Measurements from ENCODE around the gene LRP5.

LRP5 gene

GRCh38 chr11:68311160-68312116, 953 bp upstream of the LRP5 start:
- DNase-seq, result no peak

- DNase-seq, result peak; percentile 66
These were observed 586 bp downstream of the LRP5 start for GRCh38 chr11:68312780-68313573.

- peak; percentile 64 for DNase-seq
These were observed 1.3 kb downstream of the LRP5 start for GRCh38 chr11:68313574-68314202.

GRCh38 chr11:68314203-68315170, 2.1 kb downstream of the LRP5 start:
- DNase-seq, result peak; percentile 39

DNA sequence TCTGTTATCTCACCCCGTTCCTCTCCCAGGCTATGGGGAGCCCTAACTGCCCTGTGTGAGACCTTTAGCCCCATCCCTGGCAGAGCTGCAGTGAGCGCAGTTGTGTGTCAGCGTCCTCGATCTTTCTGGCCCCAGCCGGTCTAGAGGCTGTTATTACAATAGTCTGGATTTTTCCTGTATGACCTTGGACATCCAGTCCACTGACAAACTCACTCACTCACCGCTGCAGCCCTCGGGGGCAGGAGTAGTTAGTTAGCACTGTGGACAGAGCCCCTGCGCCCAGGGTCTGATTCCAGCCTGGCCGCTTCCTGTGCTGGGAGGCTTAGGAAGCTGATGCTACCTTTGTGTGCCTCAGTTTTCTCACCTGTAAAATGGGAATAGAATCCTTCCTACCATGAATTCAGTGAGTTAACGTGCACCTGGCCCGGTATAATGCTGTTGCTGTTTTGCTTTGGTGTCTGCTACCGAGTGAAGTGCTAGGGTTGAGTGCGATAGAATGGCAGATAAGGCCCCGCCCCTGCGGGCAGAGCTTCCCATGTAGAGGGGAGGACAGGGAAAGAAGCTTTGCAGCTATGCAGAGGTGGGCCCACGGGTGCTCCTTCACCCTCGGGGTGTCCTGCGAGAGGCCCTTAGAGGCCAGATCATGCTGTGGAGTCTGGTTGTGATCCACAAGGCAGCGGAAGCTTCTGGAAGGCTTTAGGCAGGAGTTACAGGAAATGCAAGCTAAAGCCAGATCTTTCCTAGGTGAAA, 3.0 kb downstream of the LRP5 start:
- no peak for DNase-seq

DNA sequence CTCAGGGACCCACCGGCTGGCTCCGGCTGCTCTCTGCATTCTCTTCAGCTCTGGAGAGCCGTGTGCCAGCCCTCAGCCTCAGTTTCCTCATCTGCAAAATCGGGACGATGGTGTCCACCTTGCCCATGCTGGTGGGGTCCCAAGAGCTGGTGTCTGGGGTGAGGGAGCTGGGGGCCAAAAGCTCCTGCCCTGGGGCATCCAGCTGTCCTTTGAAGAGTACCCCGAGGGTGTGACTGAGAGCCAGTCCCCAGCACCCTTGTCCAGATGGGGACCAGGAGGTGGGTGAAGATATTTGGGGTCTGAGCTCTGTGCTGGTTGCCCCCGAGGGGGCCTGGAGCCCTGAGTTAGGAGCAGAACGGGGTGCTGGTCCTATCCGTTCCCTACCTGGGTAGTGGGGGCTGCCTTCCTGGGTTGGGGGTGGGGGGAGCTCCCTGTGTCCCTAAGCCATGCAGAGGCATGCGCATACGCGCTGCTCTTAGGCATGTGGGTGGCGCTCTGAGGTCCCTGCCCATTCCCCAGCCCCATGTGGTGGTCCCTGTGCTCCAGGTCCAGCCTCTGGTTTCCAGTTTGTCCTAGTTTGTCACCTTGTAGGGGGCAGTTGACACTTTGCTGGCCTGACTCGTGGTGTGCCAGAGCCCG, 4.9 kb downstream of the LRP5 start:
- DNase-seq, result no peak

DNA sequence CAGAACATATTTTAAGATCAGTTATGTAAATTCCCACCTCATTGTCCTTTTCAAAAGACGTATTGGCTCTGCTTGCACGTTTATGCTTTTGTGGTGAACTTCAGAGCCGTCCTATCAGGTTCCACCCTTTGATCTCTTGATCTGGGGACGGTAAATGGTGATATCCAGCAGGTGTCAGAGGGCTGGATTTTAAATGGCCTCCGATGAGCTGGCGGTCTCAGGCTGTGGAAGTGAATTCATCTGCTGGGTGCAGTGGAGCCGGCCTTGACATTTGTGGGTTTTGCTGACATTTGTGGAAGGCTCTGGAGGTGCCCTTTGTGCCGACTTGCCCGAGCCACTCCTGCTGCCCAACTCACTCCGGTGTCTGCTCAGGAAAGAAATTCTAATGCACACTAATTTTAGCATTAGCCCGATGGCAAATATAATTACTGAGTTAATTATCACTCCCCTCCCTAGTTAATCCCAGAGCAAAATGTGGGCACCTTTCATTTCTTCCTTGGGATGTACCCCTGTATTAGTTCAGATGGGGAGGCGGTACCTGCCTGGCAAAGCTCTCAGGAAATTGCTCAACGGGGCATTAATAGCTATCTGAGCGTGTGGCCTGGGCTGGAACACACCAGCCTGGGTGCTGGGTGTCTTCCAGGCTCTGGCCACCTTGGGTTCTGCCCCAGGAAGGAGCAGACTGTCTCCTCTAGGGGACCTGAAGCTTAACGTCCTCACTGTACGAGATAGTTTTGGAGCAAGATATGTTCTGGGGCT, 9.1 kb downstream of the LRP5 start:
- DNase-seq, result no peak

- no peak for DNase-seq
These were observed 9.7 kb downstream of the LRP5 start for GRCh38 chr11:68322052-68322430.

DNA sequence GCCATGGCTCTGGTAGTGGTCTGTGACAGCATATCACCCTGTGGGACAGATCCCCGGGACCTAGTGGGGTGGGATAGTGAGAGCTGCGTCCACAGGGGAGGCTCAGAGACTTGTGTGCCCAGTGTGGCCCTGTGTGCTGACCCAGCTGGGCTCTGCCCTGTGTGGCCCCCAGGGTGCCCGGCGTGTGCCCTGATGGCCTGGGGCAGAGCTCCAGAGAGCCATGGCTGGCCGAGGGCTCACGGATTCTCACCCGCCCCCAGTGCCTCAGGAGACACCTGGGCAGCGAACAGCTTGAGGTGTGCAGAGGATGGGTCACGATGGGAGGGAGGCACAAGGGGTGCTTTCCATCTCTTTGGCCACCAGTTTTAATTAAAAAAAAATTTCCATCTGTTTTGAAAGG, 11.8 kb downstream of the LRP5 start:
- DNase-seq, result no peak

GRCh38 chr11:68324695-68325094, 12.3 kb downstream of the LRP5 start:
- DNase-seq, result no peak

- no peak for DNase-seq
These were observed 13.0 kb downstream of the LRP5 start for GRCh38 chr11:68325183-68325906.

- no peak for DNase-seq
These were observed 13.5 kb downstream of the LRP5 start for GRCh38 chr11:68325907-68326220.

GRCh38 chr11:68326334-68327215, 14.2 kb downstream of the LRP5 start:
- no peak for DNase-seq

- DNase-seq, result no peak
These were observed 15.4 kb downstream of the LRP5 start for GRCh38 chr11:68327586-68328370.

GRCh38 chr11:68328374-68329091, 16.1 kb downstream of the LRP5 start:
- DNase-seq, result peak; percentile 53

DNA sequence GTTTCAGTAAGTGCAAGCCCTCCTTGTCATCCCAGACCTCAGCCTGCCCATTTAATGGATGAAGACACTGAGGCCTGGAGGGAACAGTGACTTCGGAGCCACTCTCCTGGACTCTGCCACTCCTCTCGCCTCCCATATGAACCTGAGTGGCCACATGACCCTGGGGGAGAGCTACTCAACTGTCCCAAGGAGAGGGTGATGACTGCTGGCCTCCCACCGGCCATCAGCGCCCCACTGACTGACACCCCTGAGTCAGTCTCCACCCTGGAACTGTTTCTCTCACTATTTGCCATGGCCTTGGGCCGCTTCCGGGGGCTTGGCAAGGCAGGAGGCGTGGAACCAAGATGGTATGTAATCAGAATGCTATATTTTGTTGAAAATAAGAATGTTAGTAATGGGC, 17.1 kb downstream of the LRP5 start:
- no peak for DNase-seq

All from NCI-H69 (cell line).